ENCODE results near the gene ANKRD33B. TPM values are rescaled to one million over a fixed set of nuclear protein-coding genes. Genes with fewer than 3 reads are reported as not detected.

Gene ANKRD33B
- total and polyA plus RNA-seq, 9 of the 15 experiments (the other 6 are each of a cell fraction or from before 2014, with no cell fraction given), result 0.10 to 1.7 (median 0.40) TPM

- no peaks in the 10 kb centered on the region for H3K9me3 ChIP-seq (replicated peaks; ENCODE audit: control insufficient read depth, insufficient read depth, low read depth, low read length)
- WGBS (ENCODE audit: insufficient coverage, low coverage, missing lambda C conversion rate), result 0% methylated on average over 3 of the region's 3 CpGs
- H3K79me2 ChIP-seq (ENCODE audit: control insufficient read depth, insufficient read depth, low read length), result no peaks in the 10 kb centered on the region
- intact Hi-C loops (cut with micrococcal nuclease) (no loop called here), in situ Hi-C loops (cut with MboI) (no loop called here)
- ChIA-PET POLR2A (interaction anchor here (0.6 to 1.0 kb wide), 3 partner anchors 20 to 869 kb away, joined by 3 read pairs; no protein-coding TSS in a partner anchor), CTCF (ENCODE audit: low intra/inter-chr PET ratio) (no interaction called here)
- H3K4me2 ChIP-seq (ENCODE audit: insufficient read depth, low read length), result no peak overlapping the region
- H3K27me3 ChIP-seq (ENCODE audit: control insufficient read depth in 2 of 2, insufficient read depth in 2 of 2, low read length in 2 of 2), result peaks cover 59 to 67% of the 10 kb centered on the region in 2 experiments
- H3K4me1 ChIP-seq (replicated peaks in 1 of 2; ENCODE audit: control insufficient read depth in 2 of 2, insufficient read depth in 2 of 2, low read length in 2 of 2), result 0 out of 5 replicates have a peak, but pooled peaks cover 0 to 3% of the 10 kb centered on the region in 2 experiments
- H4K20me1 ChIP-seq (replicated peaks; ENCODE audit: control insufficient read depth, insufficient read depth, low read length), result peaks cover 14% of the 10 kb centered on the region
- FAIRE-seq (no peak), DNase-seq (ENCODE audit: extremely low read depth in 1 of 4, low spot score in 3 of 4) (no peak), ATAC-seq (no peak)
- H3K9ac ChIP-seq (ENCODE audit: insufficient read depth in 1 of 2, low read depth in 2 of 2, low read length in 2 of 2), result no peak overlapping the region
- no peak overlapping the region for H3K27ac ChIP-seq (ENCODE audit: extremely low read depth, low read depth, low read length)
- no peak overlapping the region for H2AFZ ChIP-seq (ENCODE audit: low read depth, low read length)
- no peak overlapping the region for H3K4me3 ChIP-seq
- TF ChIP-seq LARP7 (IDR thresholded peaks at IDR 0.05) (no peak), CHD2 (IDR thresholded peaks at IDR 0.05; ENCODE audit: low read depth, low read length) (no peak), ZNF431 (CRISPR knock-in tag; IDR thresholded peaks at IDR 0.05) (no peak), HNRNPH1 (optimal IDR thresholded peaks at IDR 0.05; ENCODE audit: low read depth, low read length) (no peak), POLR2G (IDR thresholded peaks at IDR 0.05; ENCODE audit: low read depth, low read length) (no peak), ZBTB26 (CRISPR knock-in tag; IDR thresholded peaks at IDR 0.05) (no peak), CBX3 (IDR thresholded peaks at IDR 0.05; ENCODE audit: borderline replicate concordance in 1 of 2, low read length in 2 of 2) (no peak), NFRKB (IDR thresholded peaks at IDR 0.05; ENCODE audit: low read depth) (no peak), DEAF1 (CRISPR knock-in tag; IDR thresholded peaks at IDR 0.05) (no peak), CLOCK (CRISPR knock-in tag; IDR thresholded peaks at IDR 0.05; ENCODE audit: borderline replicate concordance) (no peak), ZNF778 (CRISPR knock-in tag; IDR thresholded peaks at IDR 0.05) (no peak), HCFC1 (IDR thresholded peaks at IDR 0.05; ENCODE audit: low read depth, low read length) (no peak), CREB3 (tag; conservative IDR thresholded peaks at IDR 0.05; ENCODE audit: low read depth) (no peak), NFE2 (IDR thresholded peaks at IDR 0.05; ENCODE audit: low read depth) (no peak)
- no peaks in the 10 kb centered on the region for H3K36me3 ChIP-seq (ENCODE audit: control insufficient read depth, insufficient read depth, low read length)
- no TSS peak for BruUV-seq (replicated peaks)
- H3K9me1 ChIP-seq (ENCODE audit: control insufficient read depth, insufficient read depth, low read length), result no peaks in the 10 kb centered on the region
Observed at GRCh38 chr5:10660135-10660534, 96.3 kb downstream of the ANKRD33B start.

Measured in K562 (cell line).